Thyroid gland (tissue), 4 donors: ENCODE measurements around the gene TNFSF8. TPM values are rescaled to one million over a fixed set of nuclear protein-coding genes. Genes with fewer than 3 reads are reported as not detected.

Source experiments
- DNase-seq, 2 donors: peaks; one replicate each; pipeline ENCODE4 v3.0.0-alpha.2; 2019
- H3K27ac ChIP-seq, 3 donors: fragments of 200-600 bp; sonication (generic); 1 replicate in 2 of 3; 2 replicates in 1 of 3; pipeline ENCODE4 v1.5.1; 2016 to 2019; ENCODE audit warnings: mild to moderate bottlenecking in 1 of 3, moderate library complexity in 1 of 3
- H3K27me3 ChIP-seq: fragments of 200-600 bp; sonication (generic); one replicate; pipeline ENCODE4 v1.5.1; 2019
- H3K36me3 ChIP-seq, 2 donors: fragments of 200-600 bp; sonication (generic); one replicate each; pipeline ENCODE4 v1.5.1; 2016 to 2019
- H3K4me1 ChIP-seq, 2 donors: fragments of 200-600 bp; sonication (generic); one replicate each; pipeline ENCODE4 v1.5.1; 2017 to 2019
- H3K4me3 ChIP-seq, 3 donors: fragments of 200-600 bp; sonication (generic); replicated peaks in 1 of 3; 1 replicate in 2 of 3; 2 replicates in 1 of 3; pipeline ENCODE4 v1.5.1; 2016; ENCODE audit warnings: mild to moderate bottlenecking in 1 of 3
- H3K9me3 ChIP-seq: fragments of 200-600 bp; sonication (generic); one replicate; pipeline ENCODE4 v1.5.1; 2017
- POLR2A ChIP-seq, 2 donors: fragments of 450-650 bp; IDR thresholded peaks; one replicate each; pipeline ENCODE4 v1.6.1; 2017; ENCODE audit warnings: antibody characterized with exemption in 2 of 2, mild to moderate bottlenecking in 2 of 2, moderate library complexity in 1 of 2
- WGBS, 2 donors: methylation state at CpG; one replicate each; pipeline ENCODE4 v1.1.5; 2017; 5-methylcytosine and 5-hydroxymethylcytosine counted together
- intact Hi-C: fragments of 100-400 bp; cut with DNase I; formaldehyde crosslinking; loops from one replicate; pipeline ENCODE4 v1.15.1; 2023
- total RNA-seq, 4 donors: library from RNA; depleted of rRNA; stranded (reverse); fragments of >200 nt; gene quantifications; one replicate each; pipeline ENCODE4 v1.2.3, GENCODE V29; 2016
- TF ChIP-seq, protein P1 (sequence below), 6 experiments: fragments of 200-600 bp in 3 of 6; fragments of 450-650 bp in 3 of 6; sonication (generic) in 3 of 6; IDR thresholded peaks; one replicate each; pipeline ENCODE4 v1.5.1; 2016 to 2019; ENCODE audit warnings: antibody characterized with exemption in 6 of 6, mild to moderate bottlenecking in 2 of 6, inconsistent platforms in 1 of 6, moderate library complexity in 1 of 6

The TNFSF8 gene
- total RNA-seq, 4 donors from 2014 or later, result 1.3 to 4.2 (median 2.1) TPM

DNA sequence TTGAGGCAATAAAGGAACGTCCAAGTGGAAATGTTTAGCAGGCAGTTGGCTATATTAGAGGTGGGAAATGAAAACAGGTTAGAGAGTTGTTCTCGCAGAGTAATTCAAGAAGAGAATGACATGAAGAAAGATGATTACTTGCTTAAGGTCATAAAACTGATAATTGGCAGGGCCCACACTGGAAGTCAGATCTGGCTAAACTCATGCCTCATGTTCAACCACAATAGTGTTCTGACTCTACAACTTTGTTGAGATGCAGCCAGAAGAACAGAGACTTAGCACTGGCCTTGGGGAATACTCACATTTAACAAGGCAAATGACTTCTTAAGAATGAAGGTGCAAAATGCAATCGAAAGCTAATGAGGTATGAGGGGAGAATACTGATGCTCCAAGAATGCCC lies 27.2 kb upstream of the TNFSF8 start:
- no peaks in the 10 kb centered on the region for H3K36me3 ChIP-seq
- DNase-seq, result no peak
- H3K27me3 ChIP-seq, result no peaks in the 10 kb centered on the region
- WGBS, 2 donors, result 77 to 88% methylated on average over 3 of the region's 3 CpGs
- H3K4me3 ChIP-seq, result no peak overlapping the region
- TF ChIP-seq POLR2A (IDR thresholded peaks at IDR 0.05), result no peak
- TF ChIP-seq, protein P1, sequence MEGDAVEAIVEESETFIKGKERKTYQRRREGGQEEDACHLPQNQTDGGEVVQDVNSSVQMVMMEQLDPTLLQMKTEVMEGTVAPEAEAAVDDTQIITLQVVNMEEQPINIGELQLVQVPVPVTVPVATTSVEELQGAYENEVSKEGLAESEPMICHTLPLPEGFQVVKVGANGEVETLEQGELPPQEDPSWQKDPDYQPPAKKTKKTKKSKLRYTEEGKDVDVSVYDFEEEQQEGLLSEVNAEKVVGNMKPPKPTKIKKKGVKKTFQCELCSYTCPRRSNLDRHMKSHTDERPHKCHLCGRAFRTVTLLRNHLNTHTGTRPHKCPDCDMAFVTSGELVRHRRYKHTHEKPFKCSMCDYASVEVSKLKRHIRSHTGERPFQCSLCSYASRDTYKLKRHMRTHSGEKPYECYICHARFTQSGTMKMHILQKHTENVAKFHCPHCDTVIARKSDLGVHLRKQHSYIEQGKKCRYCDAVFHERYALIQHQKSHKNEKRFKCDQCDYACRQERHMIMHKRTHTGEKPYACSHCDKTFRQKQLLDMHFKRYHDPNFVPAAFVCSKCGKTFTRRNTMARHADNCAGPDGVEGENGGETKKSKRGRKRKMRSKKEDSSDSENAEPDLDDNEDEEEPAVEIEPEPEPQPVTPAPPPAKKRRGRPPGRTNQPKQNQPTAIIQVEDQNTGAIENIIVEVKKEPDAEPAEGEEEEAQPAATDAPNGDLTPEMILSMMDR (IDR thresholded peaks at IDR 0.05), result no peak
- H3K9me3 ChIP-seq, result no peaks in the 10 kb centered on the region
- intact Hi-C loops, result no loop called here
- H3K27ac ChIP-seq, result no peak overlapping the region
- peaks cover 0 to 8% of the 10 kb centered on the region in 2 donors for H3K4me1 ChIP-seq

DNA sequence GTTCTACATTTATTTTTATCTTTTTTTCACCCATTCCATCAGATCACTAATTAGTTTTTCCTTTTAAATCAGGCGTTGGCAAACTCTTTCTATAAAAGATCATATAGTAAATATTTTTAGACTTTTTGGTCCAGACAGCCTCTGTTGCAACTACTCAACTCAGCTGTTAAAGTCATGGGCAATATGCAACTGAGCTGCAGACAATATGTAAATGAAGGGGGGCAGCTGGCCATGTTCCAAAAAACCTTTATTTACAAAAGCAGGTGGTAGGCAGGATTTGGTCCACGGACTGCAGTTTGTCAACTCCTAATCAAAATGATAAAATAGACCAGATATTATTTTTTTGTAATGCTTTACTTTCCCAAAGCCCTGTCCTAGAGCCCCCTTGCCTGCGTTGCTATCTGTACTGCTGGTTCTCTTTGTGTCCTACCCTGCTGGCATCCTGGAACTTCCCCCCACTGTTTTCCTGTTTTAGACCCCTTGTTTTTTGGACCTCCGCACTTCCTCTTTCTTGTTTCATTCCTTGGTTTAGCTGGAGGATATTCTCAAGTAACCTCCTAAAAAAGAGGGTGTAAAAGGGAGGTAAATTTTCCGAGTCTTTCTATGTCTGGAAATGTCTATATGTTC lies 24.7 kb upstream of the TNFSF8 start:
- TF ChIP-seq POLR2A (IDR thresholded peaks at IDR 0.05), result no peak
- TF ChIP-seq, protein P1 (IDR thresholded peaks at IDR 0.05), result no peak
- no peak for DNase-seq
- Histone ChIP-seq H3K27ac (no peak overlapping the region), H3K4me1 (peaks cover 0 to 8% of the 10 kb centered on the region in 2 donors), H3K36me3 (no peaks in the 10 kb centered on the region), H3K27me3 (no peaks in the 10 kb centered on the region), H3K4me3 (no peak overlapping the region), H3K9me3 (no peaks in the 10 kb centered on the region)
- intact Hi-C loops, result no loop called here
- WGBS, 2 donors, result 73 to 75% methylated on average over 5 of the region's 5 CpGs

DNA sequence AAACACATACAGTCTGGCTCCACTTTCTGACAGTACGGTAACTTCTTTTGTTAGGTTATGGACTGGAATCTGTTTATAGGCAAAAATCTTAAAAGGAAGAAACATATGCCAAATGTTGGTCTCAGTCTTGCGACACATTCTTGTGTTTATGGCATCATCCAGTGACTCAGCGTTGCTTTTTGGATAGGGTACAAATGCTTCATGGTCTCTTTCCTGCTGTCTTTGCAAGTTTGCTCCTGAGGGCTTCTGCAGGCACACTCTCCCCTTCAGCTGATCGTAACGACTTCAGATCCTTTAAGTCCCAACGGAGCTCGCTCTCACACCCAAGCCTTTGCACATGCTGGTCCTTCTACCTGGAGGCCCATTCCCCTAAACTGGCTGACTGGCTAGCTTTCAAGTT lies 23.6 kb upstream of the TNFSF8 start:
- intact Hi-C loops, result no loop called here
- TF ChIP-seq POLR2A (IDR thresholded peaks at IDR 0.05), result no peak
- TF ChIP-seq, protein P1 (IDR thresholded peaks at IDR 0.05), result no peak
- H3K27me3 ChIP-seq, result no peaks in the 10 kb centered on the region
- no peak overlapping the region for H3K27ac ChIP-seq
- peak; percentile 9 to 17 for DNase-seq
- H3K4me3 ChIP-seq, result no peak overlapping the region
- H3K4me1 ChIP-seq, result peaks cover 0 to 8% of the 10 kb centered on the region in 2 donors
- no peaks in the 10 kb centered on the region for H3K9me3 ChIP-seq
- no peaks in the 10 kb centered on the region for H3K36me3 ChIP-seq
- 41 to 52% methylated on average over 6 to 7 of the region's 7 CpGs for WGBS, 2 donors

DNA sequence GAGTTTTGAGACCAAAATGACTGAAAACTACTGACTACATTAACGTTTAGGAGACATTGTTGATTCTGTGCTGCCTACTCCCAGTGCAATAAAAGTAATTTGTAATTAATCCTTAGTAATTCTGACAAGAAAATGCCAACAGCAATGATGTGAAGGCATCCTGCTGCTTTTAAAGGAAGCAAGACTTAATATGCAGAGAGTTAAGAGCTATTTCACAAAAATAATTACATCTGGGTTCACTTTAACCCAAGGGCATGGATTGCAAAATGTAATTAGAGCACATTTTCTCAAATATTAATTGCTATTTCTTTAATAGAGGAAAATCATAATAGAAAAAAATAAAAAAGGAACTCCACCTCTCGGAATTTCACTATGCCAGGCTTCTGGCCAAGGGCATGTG lies 22.7 kb upstream of the TNFSF8 start:
- Histone ChIP-seq H3K36me3 (no peaks in the 10 kb centered on the region), H3K27me3 (no peaks in the 10 kb centered on the region), H3K4me1 (peaks cover 0 to 8% of the 10 kb centered on the region in 2 donors), H3K9me3 (no peaks in the 10 kb centered on the region), H3K27ac (no peak overlapping the region), H3K4me3 (no peak overlapping the region)
- intact Hi-C loops, result no loop called here
- DNase-seq, result no peak
- 79 to 81% methylated on average over 2 of the region's 2 CpGs for WGBS, 2 donors
- TF ChIP-seq, protein P1 (IDR thresholded peaks at IDR 0.05), result no peak
- no peak for TF ChIP-seq POLR2A (IDR thresholded peaks at IDR 0.05)

DNA sequence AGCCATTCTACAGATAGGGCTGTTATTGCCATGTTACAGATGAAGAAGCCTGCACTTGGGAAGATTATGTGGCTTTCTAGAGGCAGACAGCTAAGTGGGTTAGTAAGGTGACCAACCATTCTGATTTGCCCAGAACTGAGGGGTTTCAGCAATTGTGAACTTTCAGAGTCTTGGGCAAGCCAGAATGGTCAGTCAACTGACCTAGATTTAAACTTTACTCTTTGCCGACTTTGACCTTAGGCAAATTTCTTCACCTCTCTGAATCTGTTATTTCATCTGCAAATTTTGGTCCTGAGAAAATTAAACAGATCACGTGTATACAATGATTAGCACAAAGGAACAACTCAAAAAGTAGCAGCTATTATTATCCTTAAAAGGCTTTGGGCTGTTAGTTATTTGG lies 20.4 kb upstream of the TNFSF8 start:
- no peaks in the 10 kb centered on the region for H3K9me3 ChIP-seq
- WGBS, 2 donors, result 92 to 96% methylated on average over 2 of the region's 2 CpGs
- H3K27me3 ChIP-seq, result no peaks in the 10 kb centered on the region
- no peak for TF ChIP-seq POLR2A (IDR thresholded peaks at IDR 0.05)
- TF ChIP-seq, protein P1 (IDR thresholded peaks at IDR 0.05), result no peak
- no peak overlapping the region for H3K4me3 ChIP-seq
- peaks cover 0 to 8% of the 10 kb centered on the region in 2 donors for H3K4me1 ChIP-seq
- DNase-seq, result no peak
- intact Hi-C loops, result no loop called here
- no peak overlapping the region for H3K27ac ChIP-seq
- no peaks in the 10 kb centered on the region for H3K36me3 ChIP-seq
